ENCODE results near the gene ZNF57. TPM values are rescaled to one million over a fixed set of nuclear protein-coding genes. Genes with fewer than 3 reads are reported as not detected.

The ZNF57 gene
- total and polyA plus RNA-seq, 9 of the 15 experiments (the other 6 are each of a cell fraction or from before 2014, with no cell fraction given): 3.9 to 13.5 (median 7.8) TPM

DNA sequence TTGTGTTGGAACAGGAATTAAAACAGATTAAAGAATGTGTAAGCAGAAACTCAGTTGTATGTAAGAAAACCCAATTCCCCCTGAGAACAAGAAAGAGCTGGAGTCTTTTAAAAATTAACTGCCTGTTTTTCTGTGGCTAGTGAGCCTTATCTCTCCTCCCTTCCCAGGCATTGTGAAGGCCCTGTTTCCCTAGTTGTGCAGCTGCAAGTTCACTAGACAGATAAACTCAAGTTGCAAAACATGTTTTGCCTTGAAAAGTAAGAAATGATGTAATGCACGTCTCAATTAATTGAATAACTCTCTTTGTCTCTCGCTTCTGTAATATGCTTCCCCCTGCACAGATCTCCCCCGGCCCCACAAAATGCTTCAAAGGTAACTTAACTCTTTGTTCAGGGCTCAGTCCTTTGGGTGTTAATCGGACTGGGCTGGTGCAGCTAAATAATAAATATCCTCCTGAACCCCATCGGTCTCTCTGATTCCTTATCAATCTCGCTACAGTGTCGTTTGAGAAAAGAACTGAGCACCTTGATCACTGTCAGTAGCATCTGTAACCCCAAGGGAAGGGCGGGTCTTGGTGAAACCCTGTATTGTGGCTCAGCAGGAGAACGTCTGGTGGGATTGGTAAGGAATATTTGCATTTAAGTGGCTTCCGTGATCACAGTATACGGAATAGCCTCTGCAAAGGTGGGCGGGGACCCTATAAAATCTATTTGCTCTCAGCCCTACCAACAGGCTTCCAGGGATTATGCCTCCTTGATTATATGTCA is 35.2 kb upstream of the ZNF57 start (continued):
- TF ChIP-seq, protein P1, sequence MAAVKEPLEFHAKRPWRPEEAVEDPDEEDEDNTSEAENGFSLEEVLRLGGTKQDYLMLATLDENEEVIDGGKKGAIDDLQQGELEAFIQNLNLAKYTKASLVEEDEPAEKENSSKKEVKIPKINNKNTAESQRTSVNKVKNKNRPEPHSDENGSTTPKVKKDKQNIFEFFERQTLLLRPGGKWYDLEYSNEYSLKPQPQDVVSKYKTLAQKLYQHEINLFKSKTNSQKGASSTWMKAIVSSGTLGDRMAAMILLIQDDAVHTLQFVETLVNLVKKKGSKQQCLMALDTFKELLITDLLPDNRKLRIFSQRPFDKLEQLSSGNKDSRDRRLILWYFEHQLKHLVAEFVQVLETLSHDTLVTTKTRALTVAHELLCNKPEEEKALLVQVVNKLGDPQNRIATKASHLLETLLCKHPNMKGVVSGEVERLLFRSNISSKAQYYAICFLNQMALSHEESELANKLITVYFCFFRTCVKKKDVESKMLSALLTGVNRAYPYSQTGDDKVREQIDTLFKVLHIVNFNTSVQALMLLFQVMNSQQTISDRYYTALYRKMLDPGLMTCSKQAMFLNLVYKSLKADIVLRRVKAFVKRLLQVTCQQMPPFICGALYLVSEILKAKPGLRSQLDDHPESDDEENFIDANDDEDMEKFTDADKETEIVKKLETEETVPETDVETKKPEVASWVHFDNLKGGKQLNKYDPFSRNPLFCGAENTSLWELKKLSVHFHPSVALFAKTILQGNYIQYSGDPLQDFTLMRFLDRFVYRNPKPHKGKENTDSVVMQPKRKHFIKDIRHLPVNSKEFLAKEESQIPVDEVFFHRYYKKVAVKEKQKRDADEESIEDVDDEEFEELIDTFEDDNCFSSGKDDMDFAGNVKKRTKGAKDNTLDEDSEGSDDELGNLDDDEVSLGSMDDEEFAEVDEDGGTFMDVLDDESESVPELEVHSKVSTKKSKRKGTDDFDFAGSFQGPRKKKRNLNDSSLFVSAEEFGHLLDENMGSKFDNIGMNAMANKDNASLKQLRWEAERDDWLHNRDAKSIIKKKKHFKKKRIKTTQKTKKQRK (IDR thresholded peaks at IDR 0.05; ENCODE audit: borderline replicate concordance, low read depth, low read length): no peak
- TF ChIP-seq RBM39 (optimal IDR thresholded peaks at IDR 0.05; ENCODE audit: low read depth, low read length): no peak
- TF ChIP-seq CREB1 (IDR thresholded peaks at IDR 0.05): no peak
- TF ChIP-seq CREB1 (CRISPR knock-in tag; IDR thresholded peaks at IDR 0.05): no peak
- no peak for TF ChIP-seq NFE2L1 (tag; IDR thresholded peaks at IDR 0.05; ENCODE audit: borderline replicate concordance, low read depth)
- no peak for TF ChIP-seq SNRNP70 (optimal IDR thresholded peaks at IDR 0.05; ENCODE audit: low read depth, low read length)
- TF ChIP-seq, protein P2, sequence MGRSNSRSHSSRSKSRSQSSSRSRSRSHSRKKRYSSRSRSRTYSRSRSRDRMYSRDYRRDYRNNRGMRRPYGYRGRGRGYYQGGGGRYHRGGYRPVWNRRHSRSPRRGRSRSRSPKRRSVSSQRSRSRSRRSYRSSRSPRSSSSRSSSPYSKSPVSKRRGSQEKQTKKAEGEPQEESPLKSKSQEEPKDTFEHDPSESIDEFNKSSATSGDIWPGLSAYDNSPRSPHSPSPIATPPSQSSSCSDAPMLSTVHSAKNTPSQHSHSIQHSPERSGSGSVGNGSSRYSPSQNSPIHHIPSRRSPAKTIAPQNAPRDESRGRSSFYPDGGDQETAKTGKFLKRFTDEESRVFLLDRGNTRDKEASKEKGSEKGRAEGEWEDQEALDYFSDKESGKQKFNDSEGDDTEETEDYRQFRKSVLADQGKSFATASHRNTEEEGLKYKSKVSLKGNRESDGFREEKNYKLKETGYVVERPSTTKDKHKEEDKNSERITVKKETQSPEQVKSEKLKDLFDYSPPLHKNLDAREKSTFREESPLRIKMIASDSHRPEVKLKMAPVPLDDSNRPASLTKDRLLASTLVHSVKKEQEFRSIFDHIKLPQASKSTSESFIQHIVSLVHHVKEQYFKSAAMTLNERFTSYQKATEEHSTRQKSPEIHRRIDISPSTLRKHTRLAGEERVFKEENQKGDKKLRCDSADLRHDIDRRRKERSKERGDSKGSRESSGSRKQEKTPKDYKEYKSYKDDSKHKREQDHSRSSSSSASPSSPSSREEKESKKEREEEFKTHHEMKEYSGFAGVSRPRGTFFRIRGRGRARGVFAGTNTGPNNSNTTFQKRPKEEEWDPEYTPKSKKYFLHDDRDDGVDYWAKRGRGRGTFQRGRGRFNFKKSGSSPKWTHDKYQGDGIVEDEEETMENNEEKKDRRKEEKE (IDR thresholded peaks at IDR 0.05; ENCODE audit: borderline replicate concordance in 1 of 2, control insufficient read depth in 1 of 2, low read depth in 2 of 2, low read length in 1 of 2): no peak
- TF ChIP-seq PHTF2 (CRISPR knock-in tag; IDR thresholded peaks at IDR 0.05): no peak
- TF ChIP-seq, protein P3, sequence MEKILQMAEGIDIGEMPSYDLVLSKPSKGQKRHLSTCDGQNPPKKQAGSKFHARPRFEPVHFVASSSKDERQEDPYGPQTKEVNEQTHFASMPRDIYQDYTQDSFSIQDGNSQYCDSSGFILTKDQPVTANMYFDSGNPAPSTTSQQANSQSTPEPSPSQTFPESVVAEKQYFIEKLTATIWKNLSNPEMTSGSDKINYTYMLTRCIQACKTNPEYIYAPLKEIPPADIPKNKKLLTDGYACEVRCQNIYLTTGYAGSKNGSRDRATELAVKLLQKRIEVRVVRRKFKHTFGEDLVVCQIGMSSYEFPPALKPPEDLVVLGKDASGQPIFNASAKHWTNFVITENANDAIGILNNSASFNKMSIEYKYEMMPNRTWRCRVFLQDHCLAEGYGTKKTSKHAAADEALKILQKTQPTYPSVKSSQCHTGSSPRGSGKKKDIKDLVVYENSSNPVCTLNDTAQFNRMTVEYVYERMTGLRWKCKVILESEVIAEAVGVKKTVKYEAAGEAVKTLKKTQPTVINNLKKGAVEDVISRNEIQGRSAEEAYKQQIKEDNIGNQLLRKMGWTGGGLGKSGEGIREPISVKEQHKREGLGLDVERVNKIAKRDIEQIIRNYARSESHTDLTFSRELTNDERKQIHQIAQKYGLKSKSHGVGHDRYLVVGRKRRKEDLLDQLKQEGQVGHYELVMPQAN (IDR thresholded peaks at IDR 0.05; ENCODE audit: borderline replicate concordance): no peak
- TF ChIP-seq, protein P4, sequence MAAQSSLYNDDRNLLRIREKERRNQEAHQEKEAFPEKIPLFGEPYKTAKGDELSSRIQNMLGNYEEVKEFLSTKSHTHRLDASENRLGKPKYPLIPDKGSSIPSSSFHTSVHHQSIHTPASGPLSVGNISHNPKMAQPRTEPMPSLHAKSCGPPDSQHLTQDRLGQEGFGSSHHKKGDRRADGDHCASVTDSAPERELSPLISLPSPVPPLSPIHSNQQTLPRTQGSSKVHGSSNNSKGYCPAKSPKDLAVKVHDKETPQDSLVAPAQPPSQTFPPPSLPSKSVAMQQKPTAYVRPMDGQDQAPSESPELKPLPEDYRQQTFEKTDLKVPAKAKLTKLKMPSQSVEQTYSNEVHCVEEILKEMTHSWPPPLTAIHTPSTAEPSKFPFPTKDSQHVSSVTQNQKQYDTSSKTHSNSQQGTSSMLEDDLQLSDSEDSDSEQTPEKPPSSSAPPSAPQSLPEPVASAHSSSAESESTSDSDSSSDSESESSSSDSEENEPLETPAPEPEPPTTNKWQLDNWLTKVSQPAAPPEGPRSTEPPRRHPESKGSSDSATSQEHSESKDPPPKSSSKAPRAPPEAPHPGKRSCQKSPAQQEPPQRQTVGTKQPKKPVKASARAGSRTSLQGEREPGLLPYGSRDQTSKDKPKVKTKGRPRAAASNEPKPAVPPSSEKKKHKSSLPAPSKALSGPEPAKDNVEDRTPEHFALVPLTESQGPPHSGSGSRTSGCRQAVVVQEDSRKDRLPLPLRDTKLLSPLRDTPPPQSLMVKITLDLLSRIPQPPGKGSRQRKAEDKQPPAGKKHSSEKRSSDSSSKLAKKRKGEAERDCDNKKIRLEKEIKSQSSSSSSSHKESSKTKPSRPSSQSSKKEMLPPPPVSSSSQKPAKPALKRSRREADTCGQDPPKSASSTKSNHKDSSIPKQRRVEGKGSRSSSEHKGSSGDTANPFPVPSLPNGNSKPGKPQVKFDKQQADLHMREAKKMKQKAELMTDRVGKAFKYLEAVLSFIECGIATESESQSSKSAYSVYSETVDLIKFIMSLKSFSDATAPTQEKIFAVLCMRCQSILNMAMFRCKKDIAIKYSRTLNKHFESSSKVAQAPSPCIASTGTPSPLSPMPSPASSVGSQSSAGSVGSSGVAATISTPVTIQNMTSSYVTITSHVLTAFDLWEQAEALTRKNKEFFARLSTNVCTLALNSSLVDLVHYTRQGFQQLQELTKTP (IDR thresholded peaks at IDR 0.05; ENCODE audit: low read depth in 1 of 2, partially characterized antibody in 2 of 2): peak in 1 of 2 experiments; percentile 49
- peak; percentile 81 for TF ChIP-seq POLR2AphosphoS5 (IDR thresholded peaks at IDR 0.05; ENCODE audit: control insufficient read depth, insufficient read depth, low read depth, low read length)
- TF ChIP-seq ZNF165 (CRISPR knock-in tag; IDR thresholded peaks at IDR 0.05; ENCODE audit: borderline replicate concordance): no peak
- no peak for TF ChIP-seq EWSR1 (IDR thresholded peaks at IDR 0.05; ENCODE audit: borderline replicate concordance, low read depth, partially characterized antibody)

Measured in K562 (cell line).